Activated CD8-positive, alpha-beta memory T cell treated with anti-CD3 and anti-CD28 coated beads for 48 hours (primary cell): ENCODE data around the gene MESP2.
"Not testable (repeated sequence)": the region's sequence is repeated elsewhere in the genome, so short reads cannot be mapped to it uniquely, and the experiment has no call there.

Source experiments
- DNase-seq, 3 experiments: peaks; one replicate each; pipeline ENCODE4 v3.0.0-alpha.2; 2020; ENCODE audit warnings: low read depth in 2 of 3, low spot score in 2 of 3

The MESP2 gene

DNA sequence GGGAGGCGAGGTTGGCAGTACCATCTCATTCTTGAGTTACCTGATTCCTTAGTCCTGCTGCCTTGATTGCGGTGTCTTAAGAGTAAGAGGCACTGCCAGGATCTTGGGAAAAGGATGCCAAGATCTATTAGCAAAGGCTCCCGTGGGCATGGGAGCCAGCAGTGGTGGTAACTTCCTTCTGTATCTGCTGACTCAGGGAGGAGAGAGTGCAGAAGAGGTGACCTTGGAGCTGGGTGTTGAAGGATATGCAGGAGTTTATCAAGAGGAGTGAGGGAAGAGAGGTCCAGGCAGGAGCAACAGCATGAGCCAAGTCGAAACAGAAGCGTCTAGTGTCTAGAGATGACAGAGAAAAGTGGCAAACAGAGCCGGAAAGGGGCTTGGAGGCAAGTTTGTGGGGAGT is 4.5 kb downstream of the MESP2 start:
- no peak for DNase-seq

DNA sequence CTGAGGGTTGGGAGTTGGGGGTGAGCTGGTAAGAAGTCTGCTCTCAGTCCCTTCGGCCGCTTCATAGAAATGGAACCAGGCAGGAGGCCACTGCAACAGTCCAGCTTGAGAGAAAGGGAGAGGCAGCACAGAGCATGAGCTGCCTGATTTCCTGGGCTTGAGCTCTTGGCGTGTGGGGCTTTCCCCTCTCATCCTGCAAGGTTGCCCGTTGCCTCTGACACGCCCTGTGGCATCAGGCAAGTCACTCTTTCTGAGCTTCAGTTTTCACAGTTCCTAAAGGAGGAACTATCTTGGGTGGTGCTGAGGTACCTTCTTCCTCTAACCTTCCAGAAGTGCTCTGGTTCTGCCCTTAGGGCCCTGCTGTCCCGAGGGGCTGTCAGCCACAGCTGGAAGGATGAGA is 4.9 kb downstream of the MESP2 start:
- DNase-seq = no peak

DNA sequence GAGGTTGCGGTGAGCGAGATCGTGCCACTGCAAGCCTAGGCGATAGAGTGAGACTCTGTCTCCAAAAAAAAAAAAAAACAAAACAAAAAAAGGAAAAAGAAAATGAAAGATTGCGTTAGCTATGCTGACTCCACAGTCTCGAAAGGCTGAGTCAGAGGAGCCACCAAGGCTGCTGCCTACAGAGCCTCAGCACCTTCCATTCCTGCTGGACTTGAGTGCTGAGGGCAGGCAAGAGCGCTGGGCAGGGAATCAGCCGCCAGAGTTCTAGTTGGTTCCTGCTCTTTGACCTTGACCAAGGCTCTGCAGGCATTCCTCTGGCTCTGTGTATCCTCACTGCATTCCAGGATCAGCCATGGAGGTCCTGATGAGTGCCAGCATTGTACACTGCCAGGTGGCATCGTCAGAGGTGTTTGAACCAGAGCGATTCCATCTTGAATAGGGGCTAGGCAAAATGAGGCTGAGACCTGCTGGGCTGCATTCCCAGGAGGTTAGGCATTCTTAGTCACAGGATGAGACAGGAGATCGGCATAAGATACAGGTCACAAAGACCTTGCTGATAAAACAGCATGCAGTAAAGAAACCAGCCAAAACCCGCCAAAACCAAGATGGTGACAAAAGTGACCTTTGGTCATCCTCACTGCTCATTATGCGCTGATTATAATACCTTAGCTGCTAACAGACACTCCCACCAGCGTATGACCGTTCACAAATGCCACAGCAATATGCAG is 5.9 kb downstream of the MESP2 start:
- no peak for DNase-seq

DNA sequence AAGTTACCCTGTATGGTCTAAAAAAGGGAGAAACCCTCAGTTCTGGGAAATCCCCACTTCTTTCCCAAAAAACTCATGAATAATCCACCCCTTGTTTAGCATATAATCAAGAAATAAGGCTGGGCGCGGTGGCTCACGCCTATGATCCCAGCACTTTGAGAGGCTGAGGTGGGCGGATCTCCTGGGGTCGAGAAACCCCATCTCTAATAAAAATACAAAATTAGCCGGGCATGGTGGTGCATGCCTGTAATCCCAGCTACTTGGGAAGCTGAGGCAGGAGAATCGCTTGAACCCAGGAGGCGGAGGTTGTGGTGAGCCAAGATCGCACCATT is 6.5 kb downstream of the MESP2 start:
- not testable (repeated sequence) for DNase-seq

DNA sequence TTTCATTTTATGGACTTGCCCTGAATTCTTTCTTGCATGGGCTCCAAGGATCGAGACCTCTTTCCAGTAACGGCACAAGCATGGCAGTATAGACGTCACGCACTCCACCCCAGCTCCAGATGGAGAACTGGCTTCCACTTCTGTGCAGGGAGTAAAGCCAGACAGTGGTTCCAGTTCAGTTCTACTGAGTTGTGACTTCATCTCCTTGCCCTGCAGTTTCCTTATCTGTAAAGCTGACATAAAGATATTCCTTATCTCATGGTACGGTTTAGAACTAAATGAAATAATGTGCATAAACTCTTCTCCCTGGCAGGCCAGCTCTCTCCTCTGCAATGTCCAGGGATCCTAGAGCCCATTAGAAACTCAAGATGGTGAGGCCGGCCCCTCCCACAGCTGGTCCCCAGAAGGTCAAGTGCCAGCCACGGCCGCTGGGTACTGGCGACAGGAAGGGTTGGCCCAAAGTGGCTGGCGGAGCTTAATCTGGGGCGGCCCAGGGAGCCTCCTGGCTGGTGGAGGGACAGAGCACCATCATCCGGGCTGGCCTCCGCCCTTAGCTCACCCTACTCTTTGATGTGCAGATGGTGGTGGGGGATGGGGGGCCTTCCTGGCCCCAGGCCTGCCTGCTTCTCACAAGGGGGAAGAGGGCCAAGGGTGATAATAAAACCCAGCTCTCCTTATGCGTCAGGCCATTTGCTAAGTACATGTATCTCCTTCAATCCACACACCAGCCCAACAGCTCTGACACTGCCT is 7.2 kb downstream of the MESP2 start:
- no peak for DNase-seq

DNA sequence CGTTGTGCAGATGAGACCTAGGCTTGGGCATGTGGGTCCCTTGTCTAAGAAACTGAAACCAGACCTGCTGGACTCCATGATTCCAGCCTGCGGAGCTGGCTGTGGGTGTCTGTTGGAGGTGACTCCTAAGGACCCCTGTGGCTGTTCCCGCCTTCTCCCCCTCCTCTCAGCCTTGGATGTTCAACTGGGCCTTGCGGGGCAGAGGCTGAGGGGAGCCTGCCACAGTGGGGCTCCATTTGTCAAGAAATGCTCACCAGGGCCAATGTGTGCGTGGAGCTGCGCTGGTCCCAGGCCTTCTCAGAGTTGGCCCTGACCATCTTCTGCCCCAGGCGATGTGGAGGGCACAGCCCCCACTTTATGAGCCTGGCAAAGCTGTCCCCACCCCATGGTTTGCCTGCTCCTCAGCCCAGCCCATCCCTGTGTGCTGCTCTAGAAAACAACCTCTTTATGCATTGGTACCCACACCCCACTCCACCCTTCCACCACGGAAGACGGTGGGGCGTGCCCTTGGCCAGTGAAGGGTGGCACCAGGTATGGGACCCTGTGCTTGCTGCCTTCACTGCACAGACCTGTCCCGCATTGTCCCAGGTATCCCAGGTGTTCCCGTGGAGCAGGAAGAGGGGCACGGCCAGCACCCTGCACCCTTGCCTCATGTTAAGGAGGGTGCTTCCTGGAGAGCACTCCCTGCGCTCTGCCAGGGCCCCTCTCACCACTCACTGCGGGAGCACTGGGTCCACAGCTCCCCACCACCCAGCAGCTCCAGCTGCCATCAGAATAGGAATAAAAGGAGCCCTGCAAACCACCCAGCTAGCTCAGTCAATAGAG is 7.9 kb downstream of the MESP2 start:
- no peak for DNase-seq

DNA sequence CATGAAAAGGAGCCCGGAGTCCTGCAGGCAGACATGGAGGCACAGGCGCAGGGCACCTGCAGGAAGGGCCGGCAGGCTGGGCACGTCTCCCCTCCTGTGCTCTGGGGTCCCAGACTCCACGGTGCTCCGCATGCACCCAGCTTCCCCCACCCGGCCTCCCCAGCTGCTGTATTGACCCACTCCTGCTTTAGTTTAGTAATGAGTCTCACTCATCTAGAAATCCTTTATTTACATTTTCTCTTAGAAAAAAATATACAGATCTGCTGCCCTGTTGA is 8.5 kb downstream of the MESP2 start:
- no peak for DNase-seq

DNA sequence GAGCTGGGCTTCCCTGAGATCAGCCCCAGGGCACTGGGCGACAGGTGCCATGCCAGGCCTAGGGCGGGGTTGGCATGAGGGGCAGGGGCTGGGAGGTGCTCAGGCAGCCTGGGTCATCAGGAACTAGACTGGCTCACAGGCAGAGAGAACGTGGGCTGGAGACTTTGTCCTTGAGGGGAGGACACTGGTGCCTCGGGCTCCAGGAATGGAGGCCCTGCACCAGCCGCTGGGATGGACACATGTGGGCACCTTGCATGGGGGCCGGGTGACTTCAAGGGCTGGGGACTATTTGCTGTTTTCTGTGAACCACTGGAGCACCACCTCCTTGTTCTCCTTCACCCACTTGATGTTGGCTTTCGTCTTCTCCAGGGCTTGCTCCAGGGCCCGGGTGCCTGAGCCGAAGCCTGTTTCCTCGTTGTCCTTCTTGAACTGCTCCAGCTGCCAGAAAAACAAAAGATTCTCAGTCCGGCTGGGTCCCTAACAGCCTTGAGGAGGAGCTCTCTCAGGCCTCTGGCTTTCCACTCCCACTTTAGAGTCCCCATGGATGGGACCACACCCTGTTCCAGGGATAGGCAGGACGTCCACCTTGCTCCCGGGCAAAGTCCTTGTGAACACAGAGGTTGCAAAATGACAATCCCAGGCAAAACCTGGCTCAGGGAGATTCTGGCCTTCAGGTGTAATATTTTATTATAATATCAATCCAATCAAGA is 9.1 kb downstream of the MESP2 start:
- no peak for DNase-seq

DNA sequence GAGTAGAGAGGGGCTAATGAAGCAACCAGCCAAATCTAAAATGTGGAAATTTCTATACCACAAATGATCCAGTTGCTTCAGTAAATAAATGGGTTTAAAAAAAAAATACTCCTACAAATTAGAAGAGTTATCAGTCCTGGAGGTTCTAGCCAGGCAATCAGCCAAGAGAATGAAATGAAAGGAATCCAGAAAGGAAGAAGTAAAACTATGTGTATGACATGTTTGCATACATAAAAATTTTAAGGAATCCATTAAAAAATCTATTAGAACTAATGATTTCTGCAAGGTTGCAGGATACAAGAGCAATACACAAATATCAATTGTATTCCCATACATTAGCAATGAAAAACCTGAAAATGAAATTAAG is 9.6 kb downstream of the MESP2 start:
- DNase-seq = no peak

DNA sequence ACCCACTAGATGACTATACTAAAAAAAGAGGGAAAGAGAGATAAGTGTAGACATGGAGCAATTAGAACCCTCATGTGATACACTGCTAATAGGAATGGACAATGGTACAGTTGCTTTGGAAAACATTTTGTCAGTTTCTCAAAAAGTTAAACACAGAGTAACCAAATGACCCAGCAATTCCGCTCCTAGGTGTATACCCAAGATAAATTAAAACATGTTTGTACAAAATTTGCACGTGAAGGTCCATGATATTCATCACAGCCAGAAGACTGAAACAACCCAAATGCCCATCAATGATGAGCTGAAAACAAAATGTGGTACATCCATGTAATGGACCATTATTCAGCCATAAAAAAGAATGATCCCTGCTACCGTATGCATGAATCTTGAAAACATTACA is 11.8 kb downstream of the MESP2 start:
- no peak for DNase-seq

DNA sequence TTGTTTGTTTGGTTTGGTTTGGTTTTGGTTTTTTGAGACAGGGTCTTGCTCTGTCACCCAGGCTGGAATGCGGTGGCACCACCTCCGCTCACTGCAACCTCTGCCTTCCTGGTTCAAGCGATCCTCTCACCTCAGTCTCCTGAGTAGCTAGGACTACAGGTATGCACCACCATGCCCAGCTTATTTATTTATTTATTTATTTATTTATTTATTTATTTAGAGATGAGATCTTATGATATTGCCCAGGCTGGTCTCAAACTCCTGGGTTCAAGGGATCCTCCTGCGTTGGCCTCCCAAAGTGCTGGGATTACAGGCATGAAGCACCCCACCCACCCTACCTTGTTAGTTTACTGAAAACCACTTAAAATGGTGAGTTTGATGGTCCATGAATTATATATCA is 12.5 kb downstream of the MESP2 start:
- DNase-seq = not testable (repeated sequence)

DNA sequence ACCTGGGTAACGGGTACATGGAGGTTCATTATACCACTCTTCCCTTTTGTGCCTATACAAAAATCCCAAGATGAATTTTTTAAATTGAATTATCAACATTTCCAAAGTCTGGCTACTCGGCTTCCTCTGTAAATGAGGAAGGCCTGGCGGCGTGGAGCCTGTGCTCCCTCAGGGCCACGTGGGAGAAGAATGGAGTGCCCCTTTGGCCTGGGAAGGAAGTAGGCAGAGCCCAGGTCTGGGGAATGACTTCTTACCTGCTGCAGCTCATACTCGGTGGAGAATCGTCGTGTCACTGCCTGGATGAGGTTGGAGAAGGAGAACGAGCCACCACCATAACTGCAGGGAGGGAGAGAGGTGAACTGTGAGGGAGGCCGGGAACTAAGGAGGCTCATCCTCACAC is 14.1 kb downstream of the MESP2 start:
- DNase-seq = no peak

DNA sequence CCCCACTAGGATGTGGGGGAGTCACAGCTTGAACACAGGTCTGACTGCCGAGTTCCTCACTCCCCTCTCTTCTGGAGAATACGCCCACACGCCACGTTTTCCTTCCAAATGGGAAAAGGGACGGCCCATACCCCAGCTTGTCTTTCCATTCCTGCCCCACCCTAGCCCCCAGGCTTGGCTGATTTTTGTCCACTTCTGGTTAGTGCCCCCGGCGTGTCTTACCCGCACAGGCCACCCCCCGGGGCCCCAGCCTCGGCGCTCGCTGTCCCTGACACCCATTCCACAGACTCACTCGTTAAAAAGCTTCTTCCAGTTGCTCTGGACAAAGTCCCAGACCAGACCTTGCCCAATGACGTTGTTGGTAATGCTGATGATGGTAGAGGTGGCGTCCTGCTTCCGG is 14.5 kb downstream of the MESP2 start:
- DNase-seq = no peak

DNA sequence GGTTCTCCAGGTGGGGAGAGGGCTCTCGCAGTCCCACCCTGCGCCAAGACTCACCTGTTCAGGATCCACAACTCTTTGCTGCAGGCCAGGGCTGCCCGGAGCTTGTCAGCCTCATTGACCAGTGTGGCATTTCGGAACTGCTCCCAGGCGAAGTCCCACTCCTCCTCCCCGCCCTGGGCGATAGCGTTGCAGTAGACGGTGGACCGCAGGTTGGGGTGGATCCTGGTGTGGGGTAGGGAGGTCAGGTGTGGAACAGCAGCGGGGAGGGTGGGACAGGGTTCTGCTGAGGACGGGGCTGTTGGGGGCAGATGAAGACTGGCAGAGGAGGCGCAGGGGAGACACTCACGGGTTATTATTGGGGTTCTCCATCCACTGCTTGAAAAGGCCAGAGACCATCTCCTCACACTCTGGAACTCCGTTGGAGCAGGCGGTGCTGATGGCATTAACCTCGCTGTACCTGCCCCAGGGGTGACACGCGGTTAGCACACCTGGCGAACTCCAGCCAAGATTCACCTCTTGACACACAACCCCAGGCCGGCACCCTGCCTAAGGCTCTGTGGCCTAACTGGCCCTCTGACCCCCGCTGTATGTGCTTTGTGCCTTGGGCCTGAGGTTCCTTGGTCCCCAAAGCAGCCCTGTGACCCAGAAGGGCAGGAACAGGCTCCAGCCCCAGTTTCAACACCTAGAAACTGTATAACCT is 16.1 kb downstream of the MESP2 start:
- DNase-seq = no peak

DNA sequence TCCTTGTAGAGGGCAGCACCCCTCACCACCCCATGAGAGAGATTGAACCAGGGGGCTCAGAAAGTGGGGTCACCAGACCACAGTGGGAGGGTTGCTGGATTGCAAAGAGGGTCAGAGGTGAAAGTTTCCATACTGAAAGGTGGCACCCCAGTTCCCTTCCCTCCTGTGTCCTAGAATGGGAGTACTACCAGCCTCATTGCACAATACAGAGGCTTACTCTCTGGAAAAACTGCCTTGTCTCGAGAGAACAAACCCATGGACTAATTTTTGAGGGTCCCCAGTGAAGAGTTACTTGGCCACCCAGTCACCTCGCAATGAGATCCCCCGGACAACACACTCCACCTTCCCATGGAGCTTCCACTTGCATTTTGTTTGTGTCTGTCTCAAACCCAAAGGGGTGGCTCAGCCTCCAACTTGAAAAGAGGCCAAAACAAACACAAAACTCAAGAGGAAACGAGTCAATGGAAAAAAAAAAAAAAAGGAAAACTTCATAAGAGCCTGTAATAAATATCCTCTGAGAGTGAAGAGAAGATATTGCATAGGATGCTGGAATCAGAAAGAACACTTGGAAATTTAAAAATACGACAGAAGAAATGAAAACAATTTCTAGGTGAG is 18.6 kb downstream of the MESP2 start:
- no peak for DNase-seq

DNA sequence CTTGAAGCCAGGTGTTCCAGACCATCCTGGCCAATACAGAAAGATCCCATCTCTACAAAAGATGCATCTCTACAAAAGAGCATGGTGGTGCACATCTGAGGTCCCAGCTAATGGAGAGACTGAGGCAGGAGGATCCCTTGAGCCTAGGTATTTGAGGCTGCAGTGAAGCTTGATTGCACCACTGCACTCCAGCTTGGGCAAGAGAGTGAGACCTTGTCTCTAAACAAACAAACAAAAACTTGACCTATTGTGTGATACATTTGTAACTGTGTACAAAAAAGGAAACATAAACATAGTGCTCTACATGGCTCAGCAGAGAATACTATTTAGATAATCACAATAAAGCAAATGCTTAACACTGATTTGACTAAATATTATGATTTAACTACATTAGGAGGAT is 19.9 kb downstream of the MESP2 start:
- DNase-seq = no peak

DNA sequence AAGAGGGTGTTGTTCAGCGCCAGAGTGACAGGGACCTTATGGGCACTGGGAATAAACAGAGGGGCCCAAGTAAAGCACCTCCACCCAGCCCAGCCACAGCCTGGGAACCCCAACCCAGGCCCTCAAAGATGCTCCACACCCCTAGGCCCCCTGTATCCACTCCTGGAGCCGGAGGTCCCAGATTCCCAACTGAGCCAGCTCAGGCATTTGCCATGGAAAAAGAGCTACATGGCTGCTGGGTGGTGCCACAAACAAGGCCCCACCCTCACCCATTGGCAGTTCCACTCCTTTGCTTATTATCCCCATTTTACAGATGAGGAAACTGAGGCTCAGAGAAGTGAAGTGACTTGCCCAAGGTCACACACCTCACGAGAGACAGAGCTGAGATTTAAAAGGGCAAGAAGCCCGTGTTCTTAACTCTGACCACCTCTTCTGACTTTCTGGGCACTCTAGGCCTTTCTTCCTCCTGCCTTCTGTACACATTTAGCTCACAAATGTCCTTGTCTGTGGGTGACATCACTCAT is 21.6 kb downstream of the MESP2 start:
- DNase-seq = no peak

DNA sequence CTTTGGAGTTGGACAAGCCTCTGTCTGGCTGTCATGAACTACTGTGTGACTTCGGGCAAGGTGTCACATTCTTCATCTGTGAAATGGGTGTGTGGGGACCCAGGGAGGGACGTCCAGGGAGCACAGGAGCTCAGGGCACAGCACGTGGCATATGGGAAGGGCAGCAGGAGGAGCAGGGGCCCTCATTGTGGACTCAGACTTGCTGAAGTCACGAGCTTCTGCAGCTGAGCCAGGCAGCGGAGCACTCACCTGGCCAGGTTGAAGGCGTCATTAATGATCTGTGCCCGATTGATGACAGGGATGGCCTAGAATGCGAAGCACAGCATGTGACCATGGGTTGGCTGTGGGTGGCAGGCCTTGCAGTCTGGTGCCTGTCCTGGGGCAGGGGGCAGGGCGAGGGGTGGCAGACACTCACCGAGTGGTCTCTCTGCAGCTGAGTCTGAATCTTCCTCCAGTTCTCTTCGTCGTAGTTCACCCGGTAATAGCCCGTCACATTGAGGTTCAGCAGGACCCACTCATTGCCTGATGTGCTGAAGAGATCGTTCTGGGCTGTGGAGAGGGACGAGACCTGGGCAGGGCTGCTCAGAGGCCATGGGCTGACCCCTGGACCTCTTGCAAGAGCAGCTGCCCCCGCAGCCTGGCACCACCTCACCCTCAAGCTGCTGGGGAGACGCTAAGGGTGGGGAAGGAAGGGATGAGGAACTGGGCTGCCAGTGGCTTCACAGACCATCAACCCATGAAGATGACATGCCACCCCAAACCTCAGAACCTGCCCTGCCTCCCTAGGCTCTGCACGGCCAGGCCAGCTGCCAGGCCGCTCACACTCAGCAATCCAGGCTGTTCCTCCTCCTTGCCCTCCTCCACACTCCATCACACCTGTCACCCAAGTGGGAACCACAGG is 23.1 kb downstream of the MESP2 start:
- no peak for DNase-seq

DNA sequence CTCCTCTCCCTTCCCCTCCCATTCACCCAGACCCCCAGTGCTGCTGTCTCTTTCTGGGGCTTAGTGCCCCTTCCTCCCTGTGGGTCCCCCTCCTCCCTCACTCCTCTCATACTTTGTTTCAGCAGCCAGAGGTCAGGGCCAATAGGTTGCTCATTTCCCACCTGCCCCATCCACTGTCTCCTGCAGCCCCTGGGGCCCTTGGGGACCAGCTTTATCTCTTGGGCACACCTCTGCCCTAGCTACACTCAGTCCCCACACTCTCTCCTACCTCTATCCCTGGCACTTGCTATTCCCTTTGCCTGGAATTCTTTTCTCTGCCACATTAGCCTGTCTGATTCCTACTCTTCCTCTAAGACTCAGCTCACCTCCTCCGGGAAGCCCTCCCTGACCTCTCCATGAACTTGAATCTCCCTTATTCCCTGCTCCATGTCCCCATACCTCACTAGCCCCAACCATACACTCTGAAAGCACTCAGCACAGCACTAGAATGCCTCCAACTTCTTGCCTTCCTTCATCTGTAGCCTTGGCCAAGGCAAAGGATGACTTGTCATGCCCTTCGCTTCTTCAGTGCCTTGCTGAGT is 23.9 kb downstream of the MESP2 start:
- no peak for DNase-seq
